Naive B cell (primary cell): Measurements from ENCODE around the gene BRSK2. TPM values are rescaled to one million over a fixed set of nuclear protein-coding genes. Genes with fewer than 3 reads are reported as not detected.
"Not testable (repeated sequence)": the region's sequence is repeated elsewhere in the genome, so short reads cannot be mapped to it uniquely, and the experiment has no call there.

Experiments
- ATAC-seq, 2 donors: fragments of 150-1000 bp; cut with Tn5 transposase; 2 replicates each; pipeline ENCODE4 v1.10.0; 2021; ENCODE audit warnings: low read depth in 2 of 2, mild to moderate bottlenecking in 2 of 2, moderate library complexity in 2 of 2
- DNase-seq: peaks from one replicate; pipeline ENCODE4 v3.0.0; 2022
- H3K27ac Mint-ChIP-seq, 6 donors: one replicate each; pipeline ENCODE4 v1.8.0; 2020 to 2022; ENCODE audit warnings: mild to moderate bottlenecking in 6 of 6, mixed read lengths in 6 of 6, moderate library complexity in 5 of 6, inconsistent platforms in 2 of 6
- H3K27me3 Mint-ChIP-seq, 3 donors: one replicate each; pipeline ENCODE4 v1.8.0; 2021 to 2022; ENCODE audit warnings: mixed read lengths in 3 of 3, mild to moderate bottlenecking in 1 of 3
- H3K36me3 Mint-ChIP-seq, 2 donors: one replicate each; pipeline ENCODE4 v1.8.0; 2020 to 2022; ENCODE audit warnings: mixed read lengths in 2 of 2, inconsistent platforms in 1 of 2, mild to moderate bottlenecking in 1 of 2
- H3K4me1 Mint-ChIP-seq, 3 donors: one replicate each; pipeline ENCODE4 v1.8.0; 2020 to 2022; ENCODE audit warnings: mixed read lengths in 3 of 3, inconsistent platforms in 1 of 3, mild to moderate bottlenecking in 1 of 3, moderate library complexity in 1 of 3
- H3K4me3 Mint-ChIP-seq, 8 donors: one replicate each; pipeline ENCODE4 v1.8.0; 2020 to 2022; ENCODE audit warnings: mild to moderate bottlenecking in 8 of 8, mixed read lengths in 8 of 8, moderate library complexity in 8 of 8, inconsistent platforms in 2 of 8
- H3K9me3 Mint-ChIP-seq, 7 donors: one replicate each; pipeline ENCODE4 v1.8.0; 2020 to 2022; ENCODE audit warnings: mixed read lengths in 7 of 7, mild to moderate bottlenecking in 5 of 7, inconsistent platforms in 2 of 7, moderate library complexity in 1 of 7
- polyA plus RNA-seq, 6 donors: library from polyadenylated mRNA; unstranded; fragments of 300-500 nt; fragmentation: Illumina TruSeq; gene quantifications; one replicate each; pipeline ENCODE4 v1.2.3, GENCODE V29; 2021; ENCODE audit warnings: low read depth in 6 of 6

BRSK2 gene
- under 1 TPM in 2 of 6 donors, not detected in 4; 0.10 TPM for polyA plus RNA-seq

- H3K9me3 Mint-ChIP-seq: peaks cover 0 to 1% (median 0%) of the 10 kb centered on the region in 7 donors
- no peak for DNase-seq
- H3K27ac Mint-ChIP-seq: peak within 1 kb of the TSS in 3 of 6 donors; percentile 19 to 81 (median 66)
- peaks cover 8 to 9% (median 9%) of the 10 kb centered on the region in 3 donors for H3K4me1 Mint-ChIP-seq
- peak within 1 kb of the TSS; percentile 71 to 86 (median 80) for H3K4me3 Mint-ChIP-seq
- peaks cover 15 to 45% (median 38%) of the 10 kb centered on the region in 3 donors for H3K27me3 Mint-ChIP-seq
- H3K36me3 Mint-ChIP-seq: no peaks in the 10 kb centered on the region
- no peak for ATAC-seq
Observed at GRCh38 chr11:1389932-1390568, at the start of gene BRSK2. Gene BRSK2, plus strand, starts transcription at chr11:1389934. Its CDS starts 351 bp downstream, at chr11:1390285.

DNA sequence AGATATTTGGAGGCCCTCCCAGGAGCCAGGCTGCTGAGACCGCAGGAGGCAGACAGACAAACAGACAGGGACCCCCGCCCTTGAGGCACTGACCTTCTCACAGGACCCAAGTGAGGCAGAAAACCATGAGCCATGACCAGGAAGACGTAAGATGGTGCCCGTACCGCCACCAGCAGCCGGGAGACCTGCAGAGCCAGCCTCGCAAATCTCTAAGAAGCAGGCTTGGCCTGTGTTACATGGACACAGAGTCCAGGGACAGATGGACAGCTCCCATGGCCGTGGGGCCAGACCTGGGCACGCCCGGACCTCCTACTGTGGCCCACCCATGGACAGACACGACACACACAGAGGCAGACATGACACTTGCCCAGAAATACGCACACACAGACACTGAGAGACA is 49.6 kb upstream of the BRSK2 start:
- H3K4me3 Mint-ChIP-seq: no peak overlapping the region
- no peak overlapping the region for H3K27ac Mint-ChIP-seq
- H3K9me3 Mint-ChIP-seq: peaks cover 0 to 9% (median 8%) of the 10 kb centered on the region in 7 donors
- H3K27me3 Mint-ChIP-seq: no peaks in the 10 kb centered on the region
- H3K4me1 Mint-ChIP-seq: peaks cover 8 to 13% (median 9%) of the 10 kb centered on the region in 3 donors
- ATAC-seq (no peak), DNase-seq (no peak)
- H3K36me3 Mint-ChIP-seq: peaks cover 5 to 14% of the 10 kb centered on the region in 2 donors

DNA sequence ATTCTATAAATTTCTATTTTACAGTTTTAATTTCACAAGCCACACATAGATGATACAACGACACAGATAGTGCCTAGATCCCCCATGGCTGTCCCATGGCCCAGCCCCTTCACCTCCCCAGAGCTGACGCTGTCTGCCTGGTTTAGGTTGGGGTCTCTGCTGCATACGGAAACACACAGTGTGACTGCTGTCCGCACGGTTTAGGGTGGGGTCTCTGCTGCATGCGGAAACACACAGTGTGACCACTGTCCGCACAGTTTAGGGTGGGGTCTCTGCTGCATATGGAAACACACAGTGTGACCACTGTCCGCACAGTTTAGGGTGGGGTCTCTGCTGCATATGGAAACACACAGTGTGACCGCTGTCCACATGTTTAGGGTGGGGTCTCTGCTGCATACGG is 48.5 kb upstream of the BRSK2 start:
- Mint-ChIP-seq H3K4me1 (peaks cover 0 to 13% (median 0%) of the 10 kb centered on the region in 3 donors), H3K36me3 (peaks cover 5 to 14% of the 10 kb centered on the region in 2 donors)
- H3K27ac Mint-ChIP-seq, DNase-seq, H3K4me3 Mint-ChIP-seq, H3K9me3 Mint-ChIP-seq, ATAC-seq, H3K27me3 Mint-ChIP-seq: not testable (repeated sequence)

DNA sequence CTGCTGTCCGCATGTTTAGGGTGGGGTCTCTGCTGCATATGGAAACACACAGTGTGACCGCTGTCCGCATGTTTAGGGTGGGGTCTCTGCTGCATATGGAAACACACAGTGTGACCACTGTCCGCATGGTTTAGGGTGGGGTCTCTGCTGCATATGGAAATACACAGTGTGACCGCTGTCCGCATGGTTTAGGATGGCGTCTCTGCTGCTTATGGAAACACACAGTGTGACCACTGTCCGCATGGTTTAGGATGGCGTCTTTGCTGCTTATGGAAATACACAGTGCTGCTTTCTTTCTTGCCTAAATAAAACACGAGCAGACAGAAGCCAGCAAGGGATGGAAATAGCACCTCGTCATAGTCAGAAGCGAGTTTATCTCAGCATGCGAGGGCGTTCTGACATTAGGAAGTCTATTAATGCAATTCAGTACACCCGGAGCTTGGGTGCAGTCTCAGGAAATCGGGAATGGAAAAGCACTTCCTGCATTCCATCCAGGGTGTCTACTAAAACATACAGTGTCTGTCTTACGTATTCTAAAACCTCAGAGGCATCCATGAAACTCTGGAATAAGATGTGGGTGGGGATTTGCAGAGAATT is 47.7 kb upstream of the BRSK2 start:
- Mint-ChIP-seq H3K9me3 (peaks cover 0 to 9% (median 8%) of the 10 kb centered on the region in 7 donors), H3K4me1 (peaks cover 0 to 13% (median 0%) of the 10 kb centered on the region in 3 donors), H3K36me3 (peaks cover 5 to 14% of the 10 kb centered on the region in 2 donors), H3K4me3 (no peak overlapping the region), H3K27ac (no peak overlapping the region), H3K27me3 (no peaks in the 10 kb centered on the region)
- DNase-seq (no peak), ATAC-seq (no peak)

GRCh38 chr11:1342946-1343345 is 46.8 kb upstream of the BRSK2 start:
- no peak overlapping the region for H3K4me3 Mint-ChIP-seq

DNA sequence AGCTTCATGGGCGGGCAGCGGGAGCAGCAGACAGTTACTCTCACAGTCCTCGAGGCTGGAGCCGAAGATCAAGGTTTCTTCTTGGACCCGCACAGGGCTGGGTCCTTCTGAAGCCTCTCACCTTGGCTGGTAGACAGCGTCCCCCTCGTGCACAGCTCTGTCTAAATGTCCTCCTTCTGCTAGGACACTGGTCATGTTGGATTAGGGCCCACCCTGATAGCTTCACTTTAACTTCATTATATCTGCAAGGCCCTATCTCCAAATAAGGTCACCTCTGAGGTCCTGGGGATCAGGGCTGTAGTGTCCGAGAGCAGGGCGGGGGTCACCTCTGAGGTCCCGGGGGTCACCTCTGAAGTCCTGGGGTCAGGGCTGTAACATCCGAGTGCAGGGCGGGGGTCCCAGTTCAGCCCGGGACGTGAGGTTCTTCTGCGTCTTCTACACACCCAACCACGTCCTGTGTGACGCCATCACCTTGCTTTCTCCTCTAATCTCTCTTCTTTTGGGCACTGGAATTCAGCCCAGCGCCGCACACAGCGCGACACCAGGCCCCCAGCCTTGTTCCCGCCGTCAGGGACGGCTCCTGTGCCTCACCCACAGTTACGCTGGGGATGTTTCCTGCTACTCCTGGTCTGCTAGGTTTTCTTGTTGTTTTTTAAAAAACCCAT is 46.2 kb upstream of the BRSK2 start:
- H3K27me3 Mint-ChIP-seq: no peaks in the 10 kb centered on the region
- peak overlapping the region in 1 of 6 donors; percentile 75 for H3K27ac Mint-ChIP-seq
- H3K4me3 Mint-ChIP-seq: no peak overlapping the region
- H3K4me1 Mint-ChIP-seq: peaks cover 0 to 3% (median 0%) of the 10 kb centered on the region in 3 donors
- DNase-seq (no peak), ATAC-seq (no peak)
- peaks cover 0 to 3% of the 10 kb centered on the region in 2 donors for H3K36me3 Mint-ChIP-seq
- H3K9me3 Mint-ChIP-seq: peaks cover 0 to under 1% (median 0%) of the 10 kb centered on the region in 7 donors

More at GRCh38 chr11:1342946-1343345, 46.8 kb upstream of the BRSK2 start:
- no peaks in the 10 kb centered on the region for H3K27me3 Mint-ChIP-seq
- H3K27ac Mint-ChIP-seq: peak overlapping the region in 1 of 6 donors; percentile 75
- peaks cover 0 to 6% (median 5%) of the 10 kb centered on the region in 7 donors for H3K9me3 Mint-ChIP-seq
- peaks cover 0 to 9% (median 0%) of the 10 kb centered on the region in 3 donors for H3K4me1 Mint-ChIP-seq
- peaks cover under 1 to 8% of the 10 kb centered on the region in 2 donors for H3K36me3 Mint-ChIP-seq
- no peak for ATAC-seq
- DNase-seq: no peak

DNA sequence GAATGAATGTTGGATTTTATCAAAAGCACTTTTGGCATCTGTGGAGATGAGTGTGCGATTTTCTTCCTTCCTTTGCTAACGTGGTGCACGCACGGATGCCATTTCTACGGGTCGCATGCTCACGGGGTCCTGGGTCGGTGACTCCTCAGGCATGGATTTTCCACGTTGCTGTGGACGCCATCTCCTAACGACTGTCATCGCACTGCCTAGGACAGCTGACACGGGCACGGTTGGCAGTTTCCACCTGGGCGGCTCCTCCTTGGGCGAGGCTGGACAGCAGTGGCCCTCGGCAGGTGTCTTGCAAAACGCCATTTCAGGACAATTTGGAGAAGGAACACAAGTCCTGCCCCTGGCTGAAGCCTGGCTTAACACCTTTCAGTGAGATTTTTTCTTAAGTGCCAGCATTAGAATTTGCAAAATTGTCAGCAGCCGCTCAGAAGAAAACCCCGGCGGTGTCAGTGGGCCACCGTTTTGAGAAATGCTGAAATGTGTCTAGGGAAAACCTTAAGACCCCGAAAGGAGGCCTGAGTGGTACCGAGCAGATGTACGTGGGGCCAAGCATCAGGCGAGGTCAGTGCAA is 45.6 kb upstream of the BRSK2 start:
- ATAC-seq: no peak
- peaks cover 0 to 3% (median 0%) of the 10 kb centered on the region in 3 donors for H3K4me1 Mint-ChIP-seq
- no peak overlapping the region for H3K4me3 Mint-ChIP-seq
- no peak for DNase-seq
- peak overlapping the region in 1 of 6 donors; percentile 82 for H3K27ac Mint-ChIP-seq
- H3K9me3 Mint-ChIP-seq: no peaks in the 10 kb centered on the region
- H3K27me3 Mint-ChIP-seq: no peaks in the 10 kb centered on the region
- H3K36me3 Mint-ChIP-seq: no peaks in the 10 kb centered on the region

DNA sequence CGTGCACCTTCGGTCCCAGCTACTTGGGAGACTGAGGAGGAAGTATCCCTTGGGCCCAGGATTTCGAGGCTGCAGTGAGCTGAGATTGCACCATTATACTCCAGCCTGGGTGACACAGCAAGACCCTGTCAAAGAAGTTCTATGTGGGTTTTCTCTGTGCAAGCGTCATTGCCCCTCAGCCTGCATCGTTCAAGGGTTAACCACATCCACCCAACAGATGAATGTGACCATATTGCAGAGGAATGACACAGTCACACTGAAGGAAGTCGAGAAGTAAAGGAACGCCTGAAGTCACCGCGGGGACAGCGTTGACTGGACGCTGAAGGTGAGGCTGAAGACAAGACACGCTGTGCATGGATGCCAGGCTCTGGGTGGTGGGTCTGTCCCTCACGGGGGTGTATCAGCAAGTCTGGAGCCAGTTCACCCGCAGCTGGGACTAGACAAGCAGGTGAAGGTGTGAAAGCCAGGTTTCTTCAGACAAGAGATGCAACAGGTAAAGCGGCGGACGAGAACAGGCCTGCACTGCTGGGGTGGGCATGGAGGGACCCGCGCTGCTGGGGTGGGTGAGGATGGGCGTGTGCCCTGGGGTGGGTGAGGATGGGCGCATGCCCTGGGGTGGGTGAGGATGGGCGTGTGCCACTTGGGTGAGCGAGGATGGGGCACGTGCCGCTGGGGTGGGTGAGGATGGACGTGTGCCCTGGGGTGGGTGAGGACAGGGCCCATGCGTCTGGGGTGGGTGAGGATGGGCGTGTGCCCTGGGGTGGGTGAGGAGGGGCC is 43.8 kb upstream of the BRSK2 start:
- Mint-ChIP-seq H3K36me3 (no peaks in the 10 kb centered on the region), H3K9me3 (no peaks in the 10 kb centered on the region), H3K27me3 (no peaks in the 10 kb centered on the region), H3K4me1 (peaks cover 0 to 3% (median 0%) of the 10 kb centered on the region in 3 donors), H3K27ac (peak overlapping the region in 1 of 6 donors; percentile 76), H3K4me3 (no peak overlapping the region)
- ATAC-seq (no peak), DNase-seq (no peak)

GRCh38 chr11:1346669-1347390 is 42.9 kb upstream of the BRSK2 start:
- Mint-ChIP-seq H3K36me3 (no peaks in the 10 kb centered on the region), H3K4me1 (peaks cover 0 to 3% (median 0%) of the 10 kb centered on the region in 3 donors), H3K27ac (no peak overlapping the region), H3K27me3 (no peaks in the 10 kb centered on the region), H3K4me3 (no peak overlapping the region), H3K9me3 (no peaks in the 10 kb centered on the region)
- ATAC-seq: no peak
- no peak for DNase-seq

- DNase-seq, ATAC-seq, H3K27ac Mint-ChIP-seq, H3K9me3 Mint-ChIP-seq, H3K27me3 Mint-ChIP-seq, H3K4me1 Mint-ChIP-seq, H3K36me3 Mint-ChIP-seq: not testable (repeated sequence)
- H3K4me3 Mint-ChIP-seq: peak overlapping the region in 1 of 8 donors; percentile 9
Observed at GRCh38 chr11:1347411-1347999, 42.2 kb upstream of the BRSK2 start.

- no peak overlapping the region for H3K27ac Mint-ChIP-seq
- H3K4me3 Mint-ChIP-seq: no peak overlapping the region
- no peaks in the 10 kb centered on the region for H3K36me3 Mint-ChIP-seq
- no peaks in the 10 kb centered on the region for H3K9me3 Mint-ChIP-seq
- ATAC-seq (no peak), DNase-seq (no peak)
- peaks cover 0 to under 1% (median 0%) of the 10 kb centered on the region in 3 donors for H3K27me3 Mint-ChIP-seq
- H3K4me1 Mint-ChIP-seq: peaks cover 0 to 3% (median 0%) of the 10 kb centered on the region in 3 donors
Observed at GRCh38 chr11:1348146-1348795, 41.5 kb upstream of the BRSK2 start.
